Panc1 (cell line): ENCODE measurements around the gene DMBX1. TPM values are rescaled to one million over a fixed set of nuclear protein-coding genes. Genes with fewer than 3 reads are reported as not detected.

Source experiments
- ATAC-seq: fragments of 200-7000 bp; cut with Tn5 transposase; 2 replicates; pipeline ENCODE4 v1.9.1; 2020; ENCODE audit warnings: mild to moderate bottlenecking, moderate library complexity
- BruUV-seq: library from RNA; stranded (reverse); fragments of 400-500 nt; replicated peaks from 2 replicates; lab custom pipeline; 2021; lab: Mats Ljungman, UMichigan
- CTCF ChIA-PET: fragments of 300-600 bp; sonication (Branson Sonifier 250); formaldehyde crosslinking; loops from one replicate; lab custom pipeline; 2022; ENCODE audit warnings: antibody characterized with exemption; lab: Charles Lee
- POLR2A ChIA-PET: fragments of 300-600 bp; sonication (Branson Sonifier 250); formaldehyde crosslinking; loops from one replicate; lab custom pipeline; 2022; ENCODE audit warnings: antibody characterized with exemption; lab: Charles Lee
- DNase-seq: peaks from one replicate; pipeline ENCODE4 v3.0.0-alpha.2; 2010; ENCODE audit warnings: low read depth, low spot score
- H3K27ac ChIP-seq: 2 replicates; pipeline ENCODE4 v1.5.1; 2011; ENCODE audit warnings: mild to moderate bottlenecking, low read length, inconsistent platforms
- H3K27me3 ChIP-seq: fragments of 200-500 bp; sonication (Bioruptor generic); 2 replicates; pipeline ENCODE4 v1.6.0; 2014; ENCODE audit warnings: low read length, inconsistent platforms; ENCODE audit not compliant: control insufficient read depth, insufficient read depth
- H3K36me3 ChIP-seq: fragments of 200-500 bp; sonication (Bioruptor generic); 2 replicates; pipeline ENCODE4 v1.5.1; 2014; ENCODE audit warnings: inconsistent platforms, mild to moderate bottlenecking, low read length, moderate library complexity; ENCODE audit not compliant: control insufficient read depth, insufficient read depth
- H3K4me1 ChIP-seq: 2 replicates; pipeline ENCODE4 v1.5.1; 2011; ENCODE audit warnings: inconsistent platforms, mild to moderate bottlenecking, low read length, moderate library complexity; ENCODE audit not compliant: control insufficient read depth, insufficient read depth
- H3K4me3 ChIP-seq, 2 experiments: 2 replicates each; pipeline ENCODE4 v1.5.1; 2011 to 2012; ENCODE audit warnings: low read depth in 2 of 2, low read length in 2 of 2, mild to moderate bottlenecking in 2 of 2, inconsistent platforms in 1 of 2, moderate library complexity in 1 of 2
- H3K9me3 ChIP-seq: fragments of 200-500 bp; sonication (Bioruptor generic); 2 replicates; pipeline ENCODE4 v1.5.1; 2014; ENCODE audit warnings: low read depth, mild to moderate bottlenecking, inconsistent platforms, low read length, moderate library complexity; ENCODE audit not compliant: control insufficient read depth, insufficient read depth
- POLR2AphosphoS5 ChIP-seq: IDR thresholded peaks from 2 replicates; pipeline ENCODE4 v1.6.1; 2012; ENCODE audit warnings: mild to moderate bottlenecking, low read depth, low read length, moderate library complexity
- SIN3A ChIP-seq: IDR thresholded peaks from 2 replicates; pipeline ENCODE4 v1.6.1; 2012; ENCODE audit warnings: low read depth, mild to moderate bottlenecking, low read length, moderate library complexity, borderline replicate concordance; ENCODE audit not compliant: insufficient read depth
- TCF7L2 ChIP-seq: IDR thresholded peaks from 2 replicates; pipeline ENCODE4 v1.6.1; 2011; ENCODE audit warnings: mild to moderate bottlenecking, low read depth, low read length, inconsistent platforms
- in situ Hi-C: cut with HindIII; loops from 2 replicates; pipeline ENCODE4 v1.10.0; 2016; ENCODE audit warnings: low sequenced_read_pairs, low pct_unique_long_range_greater_than_20kb
- intact Hi-C: fragments of 100-400 bp; cut with micrococcal nuclease; formaldehyde crosslinking; loops from one replicate; pipeline ENCODE4 v1.10.0; 2022; ENCODE audit not compliant: unreplicated experiment
- total RNA-seq: library from RNA; stranded (reverse); gene quantifications from one replicate; pipeline ENCODE4 v1.2.1, GENCODE V29; 2021; ENCODE audit not compliant: unreplicated experiment
- TF ChIP-seq, protein P1 (sequence below): fragments of 450-650 bp; IDR thresholded peaks from 2 replicates; pipeline ENCODE4 v1.5.1; 2017; ENCODE audit warnings: mild to moderate bottlenecking
- TF ChIP-seq, protein P2 (sequence below), 2 experiments: IDR thresholded peaks; 2 replicates each; pipeline ENCODE4 v1.6.1; 2011 to 2012; ENCODE audit warnings: low read depth in 2 of 2, control low read depth in 1 of 2, low read length in 1 of 2, mild to moderate bottlenecking in 1 of 2, moderate library complexity in 1 of 2; ENCODE audit not compliant: insufficient read depth in 1 of 2

The DMBX1 gene
- total RNA-seq, 1 experiment from 2014 or later = 0.05 TPM

DNA sequence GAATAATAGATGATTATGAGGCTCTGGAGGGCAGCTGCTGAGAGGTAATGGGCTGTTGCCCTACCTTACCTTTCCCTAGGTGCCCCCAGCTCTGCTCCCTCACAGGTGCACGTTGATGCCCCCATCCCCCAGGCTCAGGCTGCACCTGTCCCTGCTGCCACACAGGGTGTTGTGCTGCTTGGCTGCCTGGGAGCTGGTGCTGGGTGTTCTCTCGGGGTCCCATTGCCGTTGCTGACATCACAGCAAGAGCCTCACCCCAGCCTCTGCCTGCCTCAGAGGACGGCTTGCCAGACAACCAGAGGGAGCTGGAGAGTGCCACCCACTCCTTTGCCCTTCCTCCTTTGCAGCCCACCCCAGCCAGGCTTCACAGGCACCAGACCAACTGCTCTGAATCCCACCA lies 31.4 kb upstream of the DMBX1 start:
- ATAC-seq (no peak), DNase-seq (no peak)
- Histone ChIP-seq H3K4me3 (no peak overlapping the region), H3K4me1 (no peaks in the 10 kb centered on the region), H3K27ac (no peak overlapping the region), H3K27me3 (no peaks in the 10 kb centered on the region; the same call in 1 of the 2 replicates), H3K36me3 (no peaks in the 10 kb centered on the region), H3K9me3 (no peaks in the 10 kb centered on the region)
- POLR2A ChIA-PET = no interaction called here
- no peak for TF ChIP-seq TCF7L2
- no peak for TF ChIP-seq POLR2AphosphoS5
- TF ChIP-seq, protein P1, sequence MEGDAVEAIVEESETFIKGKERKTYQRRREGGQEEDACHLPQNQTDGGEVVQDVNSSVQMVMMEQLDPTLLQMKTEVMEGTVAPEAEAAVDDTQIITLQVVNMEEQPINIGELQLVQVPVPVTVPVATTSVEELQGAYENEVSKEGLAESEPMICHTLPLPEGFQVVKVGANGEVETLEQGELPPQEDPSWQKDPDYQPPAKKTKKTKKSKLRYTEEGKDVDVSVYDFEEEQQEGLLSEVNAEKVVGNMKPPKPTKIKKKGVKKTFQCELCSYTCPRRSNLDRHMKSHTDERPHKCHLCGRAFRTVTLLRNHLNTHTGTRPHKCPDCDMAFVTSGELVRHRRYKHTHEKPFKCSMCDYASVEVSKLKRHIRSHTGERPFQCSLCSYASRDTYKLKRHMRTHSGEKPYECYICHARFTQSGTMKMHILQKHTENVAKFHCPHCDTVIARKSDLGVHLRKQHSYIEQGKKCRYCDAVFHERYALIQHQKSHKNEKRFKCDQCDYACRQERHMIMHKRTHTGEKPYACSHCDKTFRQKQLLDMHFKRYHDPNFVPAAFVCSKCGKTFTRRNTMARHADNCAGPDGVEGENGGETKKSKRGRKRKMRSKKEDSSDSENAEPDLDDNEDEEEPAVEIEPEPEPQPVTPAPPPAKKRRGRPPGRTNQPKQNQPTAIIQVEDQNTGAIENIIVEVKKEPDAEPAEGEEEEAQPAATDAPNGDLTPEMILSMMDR = no peak
- TF ChIP-seq SIN3A = no peak
- TF ChIP-seq, protein P2, sequence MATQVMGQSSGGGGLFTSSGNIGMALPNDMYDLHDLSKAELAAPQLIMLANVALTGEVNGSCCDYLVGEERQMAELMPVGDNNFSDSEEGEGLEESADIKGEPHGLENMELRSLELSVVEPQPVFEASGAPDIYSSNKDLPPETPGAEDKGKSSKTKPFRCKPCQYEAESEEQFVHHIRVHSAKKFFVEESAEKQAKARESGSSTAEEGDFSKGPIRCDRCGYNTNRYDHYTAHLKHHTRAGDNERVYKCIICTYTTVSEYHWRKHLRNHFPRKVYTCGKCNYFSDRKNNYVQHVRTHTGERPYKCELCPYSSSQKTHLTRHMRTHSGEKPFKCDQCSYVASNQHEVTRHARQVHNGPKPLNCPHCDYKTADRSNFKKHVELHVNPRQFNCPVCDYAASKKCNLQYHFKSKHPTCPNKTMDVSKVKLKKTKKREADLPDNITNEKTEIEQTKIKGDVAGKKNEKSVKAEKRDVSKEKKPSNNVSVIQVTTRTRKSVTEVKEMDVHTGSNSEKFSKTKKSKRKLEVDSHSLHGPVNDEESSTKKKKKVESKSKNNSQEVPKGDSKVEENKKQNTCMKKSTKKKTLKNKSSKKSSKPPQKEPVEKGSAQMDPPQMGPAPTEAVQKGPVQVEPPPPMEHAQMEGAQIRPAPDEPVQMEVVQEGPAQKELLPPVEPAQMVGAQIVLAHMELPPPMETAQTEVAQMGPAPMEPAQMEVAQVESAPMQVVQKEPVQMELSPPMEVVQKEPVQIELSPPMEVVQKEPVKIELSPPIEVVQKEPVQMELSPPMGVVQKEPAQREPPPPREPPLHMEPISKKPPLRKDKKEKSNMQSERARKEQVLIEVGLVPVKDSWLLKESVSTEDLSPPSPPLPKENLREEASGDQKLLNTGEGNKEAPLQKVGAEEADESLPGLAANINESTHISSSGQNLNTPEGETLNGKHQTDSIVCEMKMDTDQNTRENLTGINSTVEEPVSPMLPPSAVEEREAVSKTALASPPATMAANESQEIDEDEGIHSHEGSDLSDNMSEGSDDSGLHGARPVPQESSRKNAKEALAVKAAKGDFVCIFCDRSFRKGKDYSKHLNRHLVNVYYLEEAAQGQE (IDR thresholded peaks at IDR 0.05; ENCODE audit: insufficient read depth in 1 of 2, low read depth in 2 of 2, low read length in 1 of 2) = no peak
- CTCF ChIA-PET = interaction anchor here (1.2 kb wide), 1 partner anchor 11 kb away, joined by 4 read pairs; no protein-coding TSS in a partner anchor
- in situ Hi-C loops = no loop called here
- BruUV-seq = no TSS peak
- intact Hi-C loops = no loop called here

DNA sequence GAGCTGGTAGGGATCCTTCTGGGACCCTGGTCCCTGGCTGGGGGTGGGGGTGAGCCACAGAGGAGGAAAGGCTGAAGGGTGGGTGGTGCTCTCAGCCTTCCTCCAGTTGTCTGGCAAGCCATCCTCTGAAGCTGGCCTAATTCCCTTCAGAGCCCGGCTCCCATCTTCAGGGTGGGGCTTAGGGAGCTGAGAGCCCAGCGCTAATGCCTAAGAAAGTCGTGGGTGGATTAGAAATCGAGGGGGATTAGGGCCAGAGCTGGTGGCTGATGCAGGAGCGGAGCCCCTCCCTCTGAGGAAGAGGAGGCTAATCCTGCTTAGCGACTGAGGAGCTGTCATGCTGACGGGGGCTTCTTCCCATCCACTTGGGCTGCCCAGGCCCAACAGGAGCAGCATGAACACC lies 30.8 kb upstream of the DMBX1 start:
- CTCF ChIA-PET = interaction anchor here (1.2 kb wide), 1 partner anchor 12 kb away, joined by 4 read pairs; no protein-coding TSS in a partner anchor
- Histone ChIP-seq H3K27me3 (peaks cover 1% of the 10 kb centered on the region; the same call in 1 of the 2 replicates), H3K4me1 (no peaks in the 10 kb centered on the region), H3K27ac (no peak overlapping the region), H3K9me3 (no peaks in the 10 kb centered on the region), H3K36me3 (no peaks in the 10 kb centered on the region), H3K4me3 (no peak overlapping the region)
- in situ Hi-C loops = no loop called here
- TF ChIP-seq SIN3A (no peak), TCF7L2 (no peak), POLR2AphosphoS5 (no peak)
- TF ChIP-seq, protein P2 (IDR thresholded peaks at IDR 0.05; ENCODE audit: insufficient read depth in 1 of 2, low read depth in 2 of 2, low read length in 1 of 2) = no peak
- TF ChIP-seq, protein P1 = no peak
- ATAC-seq = no peak
- DNase-seq = no peak
- BruUV-seq = no TSS peak
- POLR2A ChIA-PET = no interaction called here
- intact Hi-C loops = no loop called here
